ENCODE measurements around the gene TCF23. TPM values are rescaled to one million over a fixed set of nuclear protein-coding genes. Genes with fewer than 3 reads are reported as not detected.

TCF23 gene
- total RNA-seq, 2 donors from 2014 or later, result not detected

GRCh38 chr2:27128668-27129571, 19.9 kb upstream of the TCF23 start:
- no peak for DNase-seq
- Mint-ChIP-seq H3K4me1 (peaks cover 10% of the 10 kb centered on the region), H3K9me3 (no peaks in the 10 kb centered on the region), H3K36me3 (ENCODE audit: low read depth) (peaks cover 27% of the 10 kb centered on the region), H3K27me3 (ENCODE audit: insufficient read depth) (peaks cover 17% of the 10 kb centered on the region), H3K4me3 (no peak overlapping the region), H3K27ac (peak overlapping the region; percentile 28)
- Histone ChIP-seq H3K9ac (ENCODE audit: extremely low read depth, low read length, poor library complexity, severe bottlenecking) (no peak overlapping the region), H3K4me3 (ENCODE audit: low read length) (no peak overlapping the region), H3K4me1 (ENCODE audit: control insufficient read depth, insufficient read depth, low read length) (no peaks in the 10 kb centered on the region), H3K27ac (ENCODE audit: low read depth, low read length) (no peak overlapping the region), H3K36me3 (ENCODE audit: control insufficient read depth, insufficient read depth, low read length) (peaks cover 30% of the 10 kb centered on the region), H3K27me3 (ENCODE audit: control insufficient read depth, insufficient read depth, low read length, poor library complexity, severe bottlenecking) (peaks cover 9% of the 10 kb centered on the region), H3K9me3 (ENCODE audit: control insufficient read depth, low read length) (no peaks in the 10 kb centered on the region)
- no peak for TF ChIP-seq CTCF (conservative IDR thresholded peaks at IDR 0.05)
- WGBS, 2 experiments (ENCODE audit: insufficient coverage in 1 of 2, insufficient read length in 1 of 2), result 92 to 94% methylated on average over 8 to 11 of the region's 11 CpGs

- no peak for TF ChIP-seq CTCF (conservative IDR thresholded peaks at IDR 0.05)
- peaks cover 30% of the 10 kb centered on the region for H3K36me3 ChIP-seq (ENCODE audit: control insufficient read depth, insufficient read depth, low read length)
- no peak overlapping the region for H3K27ac ChIP-seq (ENCODE audit: low read depth, low read length)
- no peaks in the 10 kb centered on the region for H3K4me1 ChIP-seq (ENCODE audit: control insufficient read depth, insufficient read depth, low read length)
- H3K9ac ChIP-seq (ENCODE audit: extremely low read depth, low read length, poor library complexity, severe bottlenecking), result no peak overlapping the region
- DNase-seq, result no peak
- WGBS, 2 experiments (ENCODE audit: insufficient coverage in 1 of 2, insufficient read length in 1 of 2), result 95 to 96% methylated on average over 9 to 10 of the region's 10 CpGs
- H3K4me3 ChIP-seq (ENCODE audit: low read length), result no peak overlapping the region
- peaks cover 27% of the 10 kb centered on the region for H3K36me3 Mint-ChIP-seq (ENCODE audit: low read depth)
- H3K9me3 ChIP-seq (ENCODE audit: control insufficient read depth, low read length), result no peaks in the 10 kb centered on the region
- no peak overlapping the region for H3K27ac Mint-ChIP-seq
- no peak overlapping the region for H3K4me3 Mint-ChIP-seq
- H3K27me3 ChIP-seq (ENCODE audit: control insufficient read depth, insufficient read depth, low read length, poor library complexity, severe bottlenecking), result no peaks in the 10 kb centered on the region
- no peaks in the 10 kb centered on the region for H3K9me3 Mint-ChIP-seq
- peaks cover 10% of the 10 kb centered on the region for H3K4me1 Mint-ChIP-seq
- H3K27me3 Mint-ChIP-seq (ENCODE audit: insufficient read depth), result peaks cover 6% of the 10 kb centered on the region
These were observed 18.4 kb upstream of the TCF23 start for GRCh38 chr2:27130396-27130795.

- H3K4me1 ChIP-seq (ENCODE audit: control insufficient read depth, insufficient read depth, low read length), result no peaks in the 10 kb centered on the region
- H3K9ac ChIP-seq (ENCODE audit: extremely low read depth, low read length, poor library complexity, severe bottlenecking), result no peak overlapping the region
- Mint-ChIP-seq H3K4me1 (peaks cover 10% of the 10 kb centered on the region), H3K36me3 (ENCODE audit: low read depth) (peaks cover 27% of the 10 kb centered on the region), H3K4me3 (no peak overlapping the region), H3K9me3 (no peaks in the 10 kb centered on the region), H3K27ac (no peak overlapping the region), H3K27me3 (ENCODE audit: insufficient read depth) (no peaks in the 10 kb centered on the region)
- H3K9me3 ChIP-seq (ENCODE audit: control insufficient read depth, low read length), result no peaks in the 10 kb centered on the region
- H3K27ac ChIP-seq (ENCODE audit: low read depth, low read length), result no peak overlapping the region
- H3K4me3 ChIP-seq (ENCODE audit: low read length), result no peak overlapping the region
- WGBS, 2 experiments (ENCODE audit: insufficient coverage in 1 of 2, insufficient read length in 1 of 2), result 95 to 96% methylated on average over 11 of the region's 11 CpGs
- H3K36me3 ChIP-seq (ENCODE audit: control insufficient read depth, insufficient read depth, low read length), result peaks cover 30% of the 10 kb centered on the region
- H3K27me3 ChIP-seq (ENCODE audit: control insufficient read depth, insufficient read depth, low read length, poor library complexity, severe bottlenecking), result no peaks in the 10 kb centered on the region
- TF ChIP-seq CTCF (conservative IDR thresholded peaks at IDR 0.05), result no peak
- peak; percentile 34 for DNase-seq
These were observed 17.4 kb upstream of the TCF23 start for GRCh38 chr2:27131429-27131828.

Measured in endodermal cell (in vitro differentiated cells).